ENCODE measurements around the gene PLIN5.

PLIN5 gene

GRCh38 chr19:4519521-4520277 is 15.3 kb downstream of the PLIN5 start:
- DNase-seq, result no peak

- no peak for DNase-seq
These were observed 15.9 kb downstream of the PLIN5 start for GRCh38 chr19:4519172-4519496.

- no peak for DNase-seq
These were observed 16.5 kb downstream of the PLIN5 start, which contains the start of gene PLIN4 for GRCh38 chr19:4518345-4519171. Gene PLIN4, minus strand, starts transcription at chr19:4518486. Its CDS starts 214 bp downstream, at chr19:4518272.

GRCh38 chr19:4517451-4518057 is 17.5 kb downstream of the PLIN5 start:
- no peak for DNase-seq

GRCh38 chr19:4516939-4517300 is 18.1 kb downstream of the PLIN5 start:
- DNase-seq, result no peak

GRCh38 chr19:4516199-4516938 is 18.7 kb downstream of the PLIN5 start:
- DNase-seq, result no peak

- DNase-seq, result no peak
These were observed 19.3 kb downstream of the PLIN5 start for GRCh38 chr19:4515732-4516131.

GRCh38 chr19:4513248-4513647 is 21.8 kb downstream of the PLIN5 start:
- DNase-seq, result no peak

GRCh38 chr19:4512070-4512469 is 23.0 kb downstream of the PLIN5 start:
- DNase-seq, result no peak

GRCh38 chr19:4511300-4512054 is 23.5 kb downstream of the PLIN5 start:
- DNase-seq, result no peak

- no peak for DNase-seq
These were observed 24.4 kb downstream of the PLIN5 start for GRCh38 chr19:4510435-4511255.

GRCh38 chr19:4508698-4509097 is 26.3 kb downstream of the PLIN5 start:
- no peak for DNase-seq

GRCh38 chr19:4507804-4508203 is 27.2 kb downstream of the PLIN5 start:
- DNase-seq, result no peak

GRCh38 chr19:4507150-4507452 is 27.9 kb downstream of the PLIN5 start:
- DNase-seq, result no peak

- no peak for DNase-seq
These were observed 28.4 kb downstream of the PLIN5 start for GRCh38 chr19:4506449-4507149.

GRCh38 chr19:4505570-4506448 is 29.2 kb downstream of the PLIN5 start:
- no peak for DNase-seq

- DNase-seq, result no peak
These were observed 30.0 kb downstream of the PLIN5 start for GRCh38 chr19:4504891-4505569.

GRCh38 chr19:4504297-4504701 is 30.7 kb downstream of the PLIN5 start:
- DNase-seq, result no peak

GRCh38 chr19:4503825-4504170 is 31.2 kb downstream of the PLIN5 start:
- no peak for DNase-seq

Data from hematopoietic multipotent progenitor cell treated with erythropoietin and hydrocortisone succinate and interleukin-3 and kit ligand, for 6 days (in vitro differentiated cells).